GM12878 (cell line): Measurements from ENCODE around the gene MAPK8. TPM values are rescaled to one million over a fixed set of nuclear protein-coding genes. Genes with fewer than 3 reads are reported as not detected.

Source experiments
- CBX3 ChIP-seq: fragments of 200-600 bp; sonication (generic); IDR thresholded peaks from 2 replicates; pipeline ENCODE4 v1.6.1; 2016; ENCODE audit warnings: low read depth, borderline replicate concordance
- EED ChIP-seq: sonication (generic); IDR thresholded peaks from 2 replicates; pipeline ENCODE4 v1.6.1; 2016; ENCODE audit warnings: antibody characterized with exemption, low read depth
- IKZF2 ChIP-seq, 2 experiments: fragments of 450-650 bp; IDR thresholded peaks; 2 replicates each; pipeline ENCODE4 v1.6.1; 2017; ENCODE audit warnings: mild to moderate bottlenecking in 2 of 2, moderate library complexity in 2 of 2
- JUNB ChIP-seq: IDR thresholded peaks from 2 replicates; pipeline ENCODE4 v1.6.1; 2016; ENCODE audit warnings: antibody characterized with exemption, mild to moderate bottlenecking
- POLR2A ChIP-seq: IDR thresholded peaks from 2 replicates; pipeline ENCODE4 v1.6.1; 2011; ENCODE audit warnings: low read depth, mild to moderate bottlenecking, low read length
- SIX5 ChIP-seq: IDR thresholded peaks from 2 replicates; pipeline ENCODE4 v1.6.1; 2011; ENCODE audit warnings: mild to moderate bottlenecking, low read depth, low read length, moderate library complexity; ENCODE audit not compliant: severe bottlenecking
- SUPT20H ChIP-seq: IDR thresholded peaks from 2 replicates; pipeline ENCODE4 v1.6.1; 2011; ENCODE audit warnings: low read depth, mild to moderate bottlenecking, low read length, moderate library complexity, borderline replicate concordance; ENCODE audit not compliant: control insufficient read depth
- ZBTB40 ChIP-seq: fragments of 450-650 bp; IDR thresholded peaks from 2 replicates; pipeline ENCODE4 v1.6.1; 2016; ENCODE audit warnings: mild to moderate bottlenecking, moderate library complexity, borderline replicate concordance
- polyA plus RNA-seq, 11 experiments: library from polyadenylated mRNA; depleted of rRNA in 4 of 11; unstranded in 6 of 11; stranded (reverse) in 5 of 11; fragments of >200 nt; fragmentation: Nextera tagmentation in 4 of 11; fragmentation: Illumina TruSeq in 1 of 11; extraction: Ambion mirVana in 4 of 11; extraction: Trizol in 1 of 11; gene quantifications; 1 replicate in 1 of 11; 2 replicates in 10 of 11; pipeline versions ENCODE4 v1.2.1 to v1.2.3, GENCODE V29; 2011 to 2016; ENCODE audit warnings: inconsistent platforms in 2 of 11, missing spikeins in 2 of 11, low read depth in 1 of 11
- total RNA-seq, 4 experiments: library from RNA; depleted of rRNA in 3 of 4; stranded (reverse); fragments of >200 nt in 3 of 4; fragmentation: Illumina TruSeq in 1 of 4; extraction: Trizol in 1 of 4; gene quantifications; 2 replicates each; pipeline versions ENCODE4 v1.2.1 to v1.2.3, GENCODE V29; 2013 to 2021
- TF ChIP-seq, protein P1 (sequence below): IDR thresholded peaks from 2 replicates; pipeline ENCODE4 v1.6.1; 2012; ENCODE audit warnings: mild to moderate bottlenecking, low read depth, low read length
- TF ChIP-seq, protein P2 (sequence below), 3 experiments: IDR thresholded peaks in 2 of 3; conservative IDR thresholded peaks in 1 of 3; 2 replicates each; pipeline ENCODE4 v1.5.1; 2011; ENCODE audit warnings: low read depth in 3 of 3, low read length in 3 of 3, mild to moderate bottlenecking in 3 of 3, control low read depth in 2 of 3, moderate library complexity in 2 of 3, inconsistent platforms in 1 of 3, mixed read lengths in 1 of 3; ENCODE audit not compliant: control insufficient read depth in 2 of 3, insufficient read depth in 1 of 3; ENCODE audit errors: extremely low read depth in 1 of 3
- TF ChIP-seq, protein P3 (sequence below): fragments of 450-650 bp; formaldehyde crosslinking; IDR thresholded peaks from 2 replicates; pipeline ENCODE4 v1.4.0; 2022; ENCODE audit warnings: mild to moderate bottlenecking, moderate library complexity

The MAPK8 gene
- total and polyA plus RNA-seq, 10 of the 15 experiments (the other 5 are each of a cell fraction or from before 2014, with no cell fraction given): 3.9 to 102 (median 40.0) TPM

DNA sequence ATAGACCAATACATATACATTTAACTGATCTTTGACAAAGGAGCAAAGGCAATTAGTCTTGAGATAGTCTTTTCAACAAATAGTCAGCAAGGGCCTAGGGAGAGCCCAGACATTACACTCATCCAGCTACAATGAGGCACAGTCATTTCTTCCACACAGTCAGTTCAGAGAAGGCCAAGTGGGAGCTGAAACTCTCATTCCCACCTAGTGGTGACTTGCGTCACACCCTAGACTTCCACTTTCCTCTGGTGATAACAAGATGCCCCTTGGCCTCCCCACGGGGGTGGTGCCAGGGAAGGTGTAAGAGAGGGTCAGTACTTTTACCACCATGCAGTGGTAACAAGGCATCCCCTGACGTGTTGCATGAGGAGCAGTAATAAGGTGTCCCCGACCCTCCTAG is 39.9 kb upstream of the MAPK8 start (continued):
- TF ChIP-seq ZBTB40 (no peak), POLR2A (no peak), CBX3 (no peak), SIX5 (no peak), EED (0 out of 2 replicates have a peak, but pooled peaks have one; percentile 19), IKZF2 (IDR thresholded peaks at IDR 0.05) (peak; percentile 30 to 36; a peak in 3 of 4 replicates), SUPT20H (no peak), JUNB (peak; percentile 37; the same call in 1 of the 2 replicates)
- TF ChIP-seq, protein P1, sequence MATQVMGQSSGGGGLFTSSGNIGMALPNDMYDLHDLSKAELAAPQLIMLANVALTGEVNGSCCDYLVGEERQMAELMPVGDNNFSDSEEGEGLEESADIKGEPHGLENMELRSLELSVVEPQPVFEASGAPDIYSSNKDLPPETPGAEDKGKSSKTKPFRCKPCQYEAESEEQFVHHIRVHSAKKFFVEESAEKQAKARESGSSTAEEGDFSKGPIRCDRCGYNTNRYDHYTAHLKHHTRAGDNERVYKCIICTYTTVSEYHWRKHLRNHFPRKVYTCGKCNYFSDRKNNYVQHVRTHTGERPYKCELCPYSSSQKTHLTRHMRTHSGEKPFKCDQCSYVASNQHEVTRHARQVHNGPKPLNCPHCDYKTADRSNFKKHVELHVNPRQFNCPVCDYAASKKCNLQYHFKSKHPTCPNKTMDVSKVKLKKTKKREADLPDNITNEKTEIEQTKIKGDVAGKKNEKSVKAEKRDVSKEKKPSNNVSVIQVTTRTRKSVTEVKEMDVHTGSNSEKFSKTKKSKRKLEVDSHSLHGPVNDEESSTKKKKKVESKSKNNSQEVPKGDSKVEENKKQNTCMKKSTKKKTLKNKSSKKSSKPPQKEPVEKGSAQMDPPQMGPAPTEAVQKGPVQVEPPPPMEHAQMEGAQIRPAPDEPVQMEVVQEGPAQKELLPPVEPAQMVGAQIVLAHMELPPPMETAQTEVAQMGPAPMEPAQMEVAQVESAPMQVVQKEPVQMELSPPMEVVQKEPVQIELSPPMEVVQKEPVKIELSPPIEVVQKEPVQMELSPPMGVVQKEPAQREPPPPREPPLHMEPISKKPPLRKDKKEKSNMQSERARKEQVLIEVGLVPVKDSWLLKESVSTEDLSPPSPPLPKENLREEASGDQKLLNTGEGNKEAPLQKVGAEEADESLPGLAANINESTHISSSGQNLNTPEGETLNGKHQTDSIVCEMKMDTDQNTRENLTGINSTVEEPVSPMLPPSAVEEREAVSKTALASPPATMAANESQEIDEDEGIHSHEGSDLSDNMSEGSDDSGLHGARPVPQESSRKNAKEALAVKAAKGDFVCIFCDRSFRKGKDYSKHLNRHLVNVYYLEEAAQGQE: no peak
- TF ChIP-seq, protein P2, sequence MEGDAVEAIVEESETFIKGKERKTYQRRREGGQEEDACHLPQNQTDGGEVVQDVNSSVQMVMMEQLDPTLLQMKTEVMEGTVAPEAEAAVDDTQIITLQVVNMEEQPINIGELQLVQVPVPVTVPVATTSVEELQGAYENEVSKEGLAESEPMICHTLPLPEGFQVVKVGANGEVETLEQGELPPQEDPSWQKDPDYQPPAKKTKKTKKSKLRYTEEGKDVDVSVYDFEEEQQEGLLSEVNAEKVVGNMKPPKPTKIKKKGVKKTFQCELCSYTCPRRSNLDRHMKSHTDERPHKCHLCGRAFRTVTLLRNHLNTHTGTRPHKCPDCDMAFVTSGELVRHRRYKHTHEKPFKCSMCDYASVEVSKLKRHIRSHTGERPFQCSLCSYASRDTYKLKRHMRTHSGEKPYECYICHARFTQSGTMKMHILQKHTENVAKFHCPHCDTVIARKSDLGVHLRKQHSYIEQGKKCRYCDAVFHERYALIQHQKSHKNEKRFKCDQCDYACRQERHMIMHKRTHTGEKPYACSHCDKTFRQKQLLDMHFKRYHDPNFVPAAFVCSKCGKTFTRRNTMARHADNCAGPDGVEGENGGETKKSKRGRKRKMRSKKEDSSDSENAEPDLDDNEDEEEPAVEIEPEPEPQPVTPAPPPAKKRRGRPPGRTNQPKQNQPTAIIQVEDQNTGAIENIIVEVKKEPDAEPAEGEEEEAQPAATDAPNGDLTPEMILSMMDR (IDR thresholded peaks at IDR 0.05 in 2 of 3, conservative IDR thresholded peaks at IDR 0.05 in 1 of 3; ENCODE audit: control insufficient read depth in 2 of 3, extremely low read depth in 1 of 3, insufficient read depth in 1 of 3, low read depth in 3 of 3, low read length in 3 of 3): 0 out of 6 replicates have a peak, but pooled peaks of 1 of the 3 experiments have one; percentile 7
- TF ChIP-seq, protein P3, sequence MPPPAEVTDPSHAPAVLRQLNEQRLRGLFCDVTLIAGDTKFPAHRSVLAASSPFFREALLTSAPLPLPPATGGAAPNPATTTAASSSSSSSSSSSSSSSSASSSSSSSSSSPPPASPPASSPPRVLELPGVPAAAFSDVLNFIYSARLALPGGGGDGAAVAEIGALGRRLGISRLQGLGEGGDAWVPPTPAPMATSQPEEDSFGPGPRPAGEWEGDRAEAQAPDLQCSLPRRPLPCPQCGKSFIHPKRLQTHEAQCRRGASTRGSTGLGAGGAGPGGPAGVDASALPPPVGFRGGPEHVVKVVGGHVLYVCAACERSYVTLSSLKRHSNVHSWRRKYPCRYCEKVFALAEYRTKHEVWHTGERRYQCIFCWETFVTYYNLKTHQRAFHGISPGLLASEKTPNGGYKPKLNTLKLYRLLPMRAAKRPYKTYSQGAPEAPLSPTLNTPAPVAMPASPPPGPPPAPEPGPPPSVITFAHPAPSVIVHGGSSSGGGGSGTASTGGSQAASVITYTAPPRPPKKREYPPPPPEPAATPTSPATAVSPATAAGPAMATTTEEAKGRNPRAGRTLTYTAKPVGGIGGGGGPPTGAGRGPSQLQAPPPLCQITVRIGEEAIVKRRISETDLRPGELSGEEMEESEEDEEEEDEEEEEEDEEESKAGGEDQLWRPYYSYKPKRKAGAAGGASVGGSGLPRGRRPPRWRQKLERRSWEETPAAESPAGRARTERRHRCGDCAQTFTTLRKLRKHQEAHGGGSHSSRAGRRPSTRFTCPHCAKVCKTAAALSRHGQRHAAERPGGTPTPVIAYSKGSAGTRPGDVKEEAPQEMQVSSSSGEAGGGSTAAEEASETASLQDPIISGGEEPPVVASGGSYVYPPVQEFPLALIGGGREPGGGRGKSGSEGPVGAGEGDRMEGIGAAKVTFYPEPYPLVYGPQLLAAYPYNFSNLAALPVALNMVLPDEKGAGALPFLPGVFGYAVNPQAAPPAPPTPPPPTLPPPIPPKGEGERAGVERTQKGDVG (CRISPR knock-in tag): no peak
- TF ChIP-seq, all 136 proteins: peak for 4
